ENCODE results near the gene MEG3. TPM values are rescaled to one million over a fixed set of nuclear protein-coding genes. Genes with fewer than 3 reads are reported as not detected.

Gene MEG3
- total RNA-seq, 2 experiments from 2014 or later = not detected

- ChIA-PET CTCF (ENCODE audit: unreplicated experiment) (no interaction called here), POLR2A (no interaction called here)
- intact Hi-C loops (cut with micrococcal nuclease; ENCODE audit: unreplicated experiment) = no loop called here
- H3K27ac ChIP-seq (ENCODE audit: low read depth, low read length, poor library complexity, severe bottlenecking) = no peak overlapping the region
- no peaks in the 10 kb centered on the region for H3K79me2 ChIP-seq (ENCODE audit: insufficient read depth, low read depth, low read length)
- no peak overlapping the region for H2AFZ ChIP-seq (ENCODE audit: low read length)
- no peak overlapping the region for H3K4me2 ChIP-seq (ENCODE audit: low read length)
- H4K20me1 ChIP-seq (ENCODE audit: insufficient read depth, low read length) = no peaks in the 10 kb centered on the region
- no peaks in the 10 kb centered on the region for H3K9me3 ChIP-seq (ENCODE audit: low read length)
- BruUV-seq (replicated peaks) = no TSS peak
- H3K9me2 ChIP-seq (ENCODE audit: insufficient read depth, low read length) = no peaks in the 10 kb centered on the region
- TF ChIP-seq EZH2phosphoT487 (IDR thresholded peaks at IDR 0.05; ENCODE audit: borderline replicate concordance, low read depth, low read length) (no peak), CTCF (conservative IDR thresholded peaks at IDR 0.05; ENCODE audit: low read length) (no peak)
- H3K4me1 ChIP-seq (ENCODE audit: insufficient read depth, low read length, poor library complexity, severe bottlenecking) = no peaks in the 10 kb centered on the region
- H3K4me3 ChIP-seq (ENCODE audit: low read depth, low read length, poor library complexity, severe bottlenecking) = no peak overlapping the region
- H3K36me3 ChIP-seq (ENCODE audit: insufficient read depth, low read length) = no peaks in the 10 kb centered on the region
- DNase-seq (ENCODE audit: low spot score) = no peak
Observed at GRCh38 chr14:100879194-100879593, 53.3 kb downstream of the MEG3 start.

- Histone ChIP-seq H4K20me1 (ENCODE audit: insufficient read depth, low read length) (no peaks in the 10 kb centered on the region), H3K9me3 (ENCODE audit: low read length) (no peaks in the 10 kb centered on the region), H2AFZ (ENCODE audit: low read length) (no peak overlapping the region), H3K4me3 (ENCODE audit: low read depth, low read length, poor library complexity, severe bottlenecking) (no peak overlapping the region), H3K9me2 (ENCODE audit: insufficient read depth, low read length) (no peaks in the 10 kb centered on the region), H3K79me2 (ENCODE audit: insufficient read depth, low read depth, low read length) (no peaks in the 10 kb centered on the region), H3K27ac (ENCODE audit: low read depth, low read length, poor library complexity, severe bottlenecking) (no peak overlapping the region), H3K4me1 (ENCODE audit: insufficient read depth, low read length, poor library complexity, severe bottlenecking) (no peaks in the 10 kb centered on the region), H3K4me2 (ENCODE audit: low read length) (no peak overlapping the region), H3K36me3 (ENCODE audit: insufficient read depth, low read length) (no peaks in the 10 kb centered on the region)
- POLR2A ChIA-PET = no interaction called here
- TF ChIP-seq EZH2phosphoT487 (IDR thresholded peaks at IDR 0.05; ENCODE audit: borderline replicate concordance, low read depth, low read length) (no peak), CTCF (conservative IDR thresholded peaks at IDR 0.05; ENCODE audit: low read length) (no peak)
- BruUV-seq (replicated peaks) = no TSS peak
- CTCF ChIA-PET (ENCODE audit: unreplicated experiment) = no interaction called here
- no peak for DNase-seq (ENCODE audit: low spot score)
- intact Hi-C loops (cut with micrococcal nuclease; ENCODE audit: unreplicated experiment) = no loop called here
Observed at GRCh38 chr14:100879782-100880181, 53.9 kb downstream of the MEG3 start.

- Histone ChIP-seq H3K4me1 (ENCODE audit: insufficient read depth, low read length, poor library complexity, severe bottlenecking) (no peaks in the 10 kb centered on the region), H3K9me2 (ENCODE audit: insufficient read depth, low read length) (no peaks in the 10 kb centered on the region), H3K4me3 (ENCODE audit: low read depth, low read length, poor library complexity, severe bottlenecking) (no peak overlapping the region), H3K27ac (ENCODE audit: low read depth, low read length, poor library complexity, severe bottlenecking) (no peak overlapping the region), H3K9me3 (ENCODE audit: low read length) (no peaks in the 10 kb centered on the region), H4K20me1 (ENCODE audit: insufficient read depth, low read length) (no peaks in the 10 kb centered on the region), H3K4me2 (ENCODE audit: low read length) (no peak overlapping the region), H2AFZ (ENCODE audit: low read length) (no peak overlapping the region), H3K36me3 (ENCODE audit: insufficient read depth, low read length) (no peaks in the 10 kb centered on the region), H3K79me2 (ENCODE audit: insufficient read depth, low read depth, low read length) (no peaks in the 10 kb centered on the region)
- no TSS peak for BruUV-seq (replicated peaks)
- no peak for DNase-seq (ENCODE audit: low spot score)
- ChIA-PET POLR2A (no interaction called here), CTCF (ENCODE audit: unreplicated experiment) (no interaction called here)
- no peak for TF ChIP-seq EZH2phosphoT487 (IDR thresholded peaks at IDR 0.05; ENCODE audit: borderline replicate concordance, low read depth, low read length)
- no peak for TF ChIP-seq CTCF (conservative IDR thresholded peaks at IDR 0.05; ENCODE audit: low read length)
- intact Hi-C loops (cut with micrococcal nuclease; ENCODE audit: unreplicated experiment) = no loop called here
Observed at GRCh38 chr14:100880271-100881101, 54.6 kb downstream of the MEG3 start.

Data from OCI-LY7 (cell line).